K562 (cell line): Measurements from ENCODE around the gene OR10A3.

Source experiments
- CHD4 ChIP-seq: fragments of 200-600 bp; sonication (generic); IDR thresholded peaks from 3 replicates; pipeline ENCODE4 v1.6.1; 2012; ENCODE audit warnings: low read depth, mild to moderate bottlenecking, mixed read lengths, low read length, inconsistent platforms; ENCODE audit not compliant: insufficient read depth, insufficient replicate concordance, poor library complexity, severe bottlenecking
- EHMT2 ChIP-seq: fragments of 450-650 bp; IDR thresholded peaks from 2 replicates; pipeline ENCODE4 v1.6.1; 2018; ENCODE audit warnings: antibody characterized with exemption
- ELF1 ChIP-seq: fragments of 200-800 bp; sonication (Bioruptor generic); IDR thresholded peaks from 2 replicates; pipeline ENCODE4 v1.6.1; 2016; ENCODE audit warnings: missing genetic modification characterization, missing compliant biosample characterization
- FOSL1 ChIP-seq: fragments of 200-800 bp; sonication (Bioruptor generic); conservative IDR thresholded peaks from 2 replicates; pipeline ENCODE4 v1.6.1; 2016; ENCODE audit warnings: missing genetic modification characterization, missing compliant biosample characterization
- HDAC2 ChIP-seq: fragments of 450-650 bp; IDR thresholded peaks from 2 replicates; pipeline ENCODE4 v1.6.1; 2016; ENCODE audit warnings: mild to moderate bottlenecking
- HNRNPL ChIP-seq: fragments of 200-400 bp; formaldehyde crosslinking; IDR thresholded peaks from 2 replicates; pipeline ENCODE4 v1.6.1; 2017; ENCODE audit warnings: low read depth, mild to moderate bottlenecking, low read length
- RB1 ChIP-seq: fragments of 450-650 bp; IDR thresholded peaks from 2 replicates; pipeline ENCODE4 v1.6.1; 2017; ENCODE audit warnings: low read depth, mild to moderate bottlenecking
- RBM39 ChIP-seq: fragments of 200-400 bp; formaldehyde crosslinking; optimal IDR thresholded peaks from 2 replicates; pipeline ENCODE3; 2018; ENCODE audit warnings: low read depth, low read length
- TEAD1 ChIP-seq, 2 experiments: fragments of 450-650 bp in 1 of 2; sonication (generic) in 1 of 2; formaldehyde crosslinking; IDR thresholded peaks; 2 replicates each; pipeline versions ENCODE4 v1.4.0 to v1.8.0; 2020 to 2022; ENCODE audit warnings: mild to moderate bottlenecking in 2 of 2, missing genetic modification reagents in 1 of 2
- U2AF2 ChIP-seq: fragments of 200-400 bp; formaldehyde crosslinking; optimal IDR thresholded peaks from 2 replicates; pipeline ENCODE3; 2017; ENCODE audit warnings: low read depth, mild to moderate bottlenecking, low read length
- YY1 ChIP-seq, 3 experiments: IDR thresholded peaks; 2 replicates each; pipeline ENCODE4 v1.6.1; 2011; ENCODE audit warnings: low read length in 2 of 3, mild to moderate bottlenecking in 2 of 3, moderate library complexity in 2 of 3, borderline replicate concordance in 1 of 3, control low read depth in 1 of 3, low read depth in 1 of 3; ENCODE audit not compliant: insufficient read depth in 3 of 3, insufficient replicate concordance in 2 of 3, control insufficient read depth in 1 of 3, insufficient read length in 1 of 3; ENCODE audit errors: extremely low read depth in 1 of 3
- ZFPM2 ChIP-seq: fragments of 250-450 bp; sonication (Bioruptor Pico); IDR thresholded peaks from 2 replicates; pipeline ENCODE4 v1.5.1; 2022; ENCODE audit warnings: mild to moderate bottlenecking
- TF ChIP-seq, protein P1 (sequence below): sonication (generic); formaldehyde crosslinking; IDR thresholded peaks from 2 replicates; pipeline ENCODE4 v1.9.0; 2022; ENCODE audit warnings: mild to moderate bottlenecking, missing genetic modification reagents

DNA sequence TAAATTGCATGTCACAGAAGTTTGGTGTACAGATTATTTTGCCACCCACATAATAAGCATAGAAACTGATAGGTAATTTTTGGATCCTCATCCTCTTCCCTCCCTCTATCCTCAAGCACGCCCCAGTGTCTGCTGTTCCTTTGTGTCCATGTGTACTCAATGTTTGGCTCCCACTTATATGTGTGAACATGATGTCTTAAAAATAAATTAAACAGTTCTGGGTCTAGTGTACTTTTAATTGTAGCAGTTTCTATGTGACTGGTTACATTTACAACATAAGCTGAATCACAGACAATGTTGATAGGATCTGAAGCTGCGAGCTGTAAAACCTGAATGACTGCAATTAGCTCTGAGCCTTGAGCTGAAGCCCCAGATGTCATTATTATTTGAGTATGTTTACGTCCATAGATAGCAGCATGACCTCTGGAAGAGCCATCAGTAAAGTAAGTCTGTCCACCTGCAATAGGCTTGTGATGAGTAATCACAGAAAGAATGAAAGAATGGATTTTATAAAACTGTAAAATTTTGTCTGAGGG lies 40.1 kb downstream of the OR10A3 start:
- TF ChIP-seq ZFPM2 (no peak), YY1 (IDR thresholded peaks at IDR 0.05; ENCODE audit: borderline replicate concordance in 1 of 3, control insufficient read depth in 1 of 3, extremely low read depth in 1 of 3, insufficient read depth in 3 of 3, insufficient read length in 1 of 3, insufficient replicate concordance in 2 of 3, low read depth in 1 of 3, low read length in 2 of 3) (no peak), U2AF2 (no peak), HNRNPL (no peak), RB1 (no peak), CHD4 (no peak), HDAC2 (no peak), ELF1 (tag) (no peak), TEAD1 (CRISPR knock-in tag; IDR thresholded peaks at IDR 0.05) (no peak), RBM39 (no peak), EHMT2 (no peak), FOSL1 (no peak)
- TF ChIP-seq, protein P1, sequence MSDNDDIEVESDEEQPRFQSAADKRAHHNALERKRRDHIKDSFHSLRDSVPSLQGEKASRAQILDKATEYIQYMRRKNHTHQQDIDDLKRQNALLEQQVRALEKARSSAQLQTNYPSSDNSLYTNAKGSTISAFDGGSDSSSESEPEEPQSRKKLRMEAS (CRISPR knock-in tag), result no peak
